Ascending aorta (tissue), 2 donors: Measurements from ENCODE around the gene ZNF860. TPM values are rescaled to one million over a fixed set of nuclear protein-coding genes. Genes with fewer than 3 reads are reported as not detected.

Experiments
- DNase-seq, 2 donors: peaks; one replicate each; pipeline ENCODE4 v3.0.0-alpha.2; 2019; ENCODE audit warnings: low spot score in 2 of 2
- H3K27ac ChIP-seq, 2 donors: fragments of 200-600 bp; sonication (generic); one replicate each; pipeline ENCODE4 v1.5.1; 2016 to 2017; ENCODE audit warnings: mild to moderate bottlenecking in 1 of 2
- H3K27me3 ChIP-seq: fragments of 200-600 bp; sonication (generic); one replicate; pipeline ENCODE4 v1.5.1; 2017
- H3K36me3 ChIP-seq, 2 donors: fragments of 200-600 bp; sonication (generic); one replicate each; pipeline ENCODE4 v1.5.1; 2016
- H3K4me1 ChIP-seq, 2 donors: fragments of 200-600 bp; sonication (generic); one replicate each; pipeline ENCODE4 v1.5.1; 2016 to 2017; ENCODE audit warnings: mild to moderate bottlenecking in 1 of 2
- H3K4me3 ChIP-seq, 2 donors: fragments of 200-600 bp; sonication (generic); one replicate each; pipeline ENCODE4 v1.5.1; 2016 to 2017; ENCODE audit warnings: mild to moderate bottlenecking in 1 of 2
- H3K9me3 ChIP-seq, 2 donors: fragments of 200-600 bp; sonication (generic); one replicate each; pipeline ENCODE4 v1.5.1; 2016
- CTCF ChIP-seq, 3 experiments: fragments of 200-600 bp in 2 of 3; fragments of 450-650 bp in 1 of 3; sonication (generic) in 2 of 3; IDR thresholded peaks; one replicate each; pipeline ENCODE4 v1.5.1; 2016 to 2019; ENCODE audit warnings: antibody characterized with exemption in 3 of 3, mild to moderate bottlenecking in 1 of 3, moderate library complexity in 1 of 3
- intact Hi-C: fragments of 100-400 bp; cut with DNase I; formaldehyde crosslinking; loops from one replicate; pipeline ENCODE4 v1.15.1; 2023
- total RNA-seq: library from RNA; depleted of rRNA; stranded (reverse); fragments of >200 nt; gene quantifications from one replicate; pipeline ENCODE4 v1.1.0, GENCODE V29; 2016

The ZNF860 gene
- 0.43 TPM for total RNA-seq

GRCh38 chr3:31981206-31982181 lies at the start of gene ZNF860, which contains the start of gene OSBPL10:
Gene ZNF860, plus strand, starts transcription at chr3:31981750. Its CDS starts 7,330 bp downstream, at chr3:31989080.
Gene OSBPL10, minus strand, starts transcription at chr3:31981262. Its CDS starts 83 bp downstream, at chr3:31981179.
- Histone ChIP-seq H3K27ac (peak within 1 kb of the TSS; percentile 87 to 91), H3K36me3 (no peaks in the 10 kb centered on the region), H3K27me3 (no peaks in the 10 kb centered on the region), H3K4me1 (peaks cover 0 to 9% of the 10 kb centered on the region in 2 donors), H3K9me3 (no peaks in the 10 kb centered on the region), H3K4me3 (peak within 1 kb of the TSS; percentile 63 to 79)
- intact Hi-C loops = loop anchor here (1.0 to 10.0 kb wide), 3 partner anchors 12 to 128 kb away; no protein-coding TSS in a partner anchor
- peak; percentile 61 to 93 for DNase-seq
- peak in 1 of 3 experiments; percentile 8 for TF ChIP-seq CTCF (IDR thresholded peaks at IDR 0.05)

GRCh38 chr3:31932990-31933389 lies 48.6 kb upstream of the ZNF860 start:
- Histone ChIP-seq H3K4me3 (no peak overlapping the region), H3K27ac (no peak overlapping the region), H3K9me3 (no peaks in the 10 kb centered on the region), H3K36me3 (no peaks in the 10 kb centered on the region), H3K27me3 (no peaks in the 10 kb centered on the region), H3K4me1 (peaks cover 0 to 10% of the 10 kb centered on the region in 2 donors)
- DNase-seq = no peak
- TF ChIP-seq CTCF (IDR thresholded peaks at IDR 0.05) = no peak
- intact Hi-C loops = no loop called here

- intact Hi-C loops = no loop called here
- Histone ChIP-seq H3K27ac (no peak overlapping the region), H3K36me3 (no peaks in the 10 kb centered on the region), H3K9me3 (no peaks in the 10 kb centered on the region), H3K4me1 (peaks cover 0 to 10% of the 10 kb centered on the region in 2 donors), H3K4me3 (no peak overlapping the region), H3K27me3 (no peaks in the 10 kb centered on the region)
- no peak for TF ChIP-seq CTCF (IDR thresholded peaks at IDR 0.05)
- no peak for DNase-seq
Observed at GRCh38 chr3:31934018-31934417, 47.5 kb upstream of the ZNF860 start.

- peaks cover 0 to 10% of the 10 kb centered on the region in 2 donors for H3K4me1 ChIP-seq
- H3K36me3 ChIP-seq = no peaks in the 10 kb centered on the region
- no peak for TF ChIP-seq CTCF (IDR thresholded peaks at IDR 0.05)
- H3K4me3 ChIP-seq = no peak overlapping the region
- no peaks in the 10 kb centered on the region for H3K27me3 ChIP-seq
- intact Hi-C loops = no loop called here
- no peak for DNase-seq
- no peak overlapping the region for H3K27ac ChIP-seq
- H3K9me3 ChIP-seq = no peaks in the 10 kb centered on the region
Observed at GRCh38 chr3:31934866-31935265, 46.7 kb upstream of the ZNF860 start.

GRCh38 chr3:31936420-31937060 lies 45.0 kb upstream of the ZNF860 start:
- intact Hi-C loops = no loop called here
- H3K27ac ChIP-seq = peak overlapping the region in 1 of 2 donors; percentile 45
- no peak for DNase-seq

More at GRCh38 chr3:31936420-31937060, 45.0 kb upstream of the ZNF860 start:
- H3K9me3 ChIP-seq = no peaks in the 10 kb centered on the region
- H3K4me3 ChIP-seq = no peak overlapping the region
- no peaks in the 10 kb centered on the region for H3K36me3 ChIP-seq
- TF ChIP-seq CTCF (IDR thresholded peaks at IDR 0.05) = no peak
- H3K4me1 ChIP-seq = peaks cover 0 to 10% of the 10 kb centered on the region in 2 donors
- H3K27me3 ChIP-seq = no peaks in the 10 kb centered on the region
